CD4-positive, alpha-beta T cell treated with Interleukin-1 beta for 1 hour (primary cell): Measurements from ENCODE around the gene ATAD3C.
"Not testable (repeated sequence)": the region's sequence is repeated elsewhere in the genome, so short reads cannot be mapped to it uniquely, and the experiment has no call there.

Experiments
- DNase-seq, 2 donors: peaks; one replicate each; pipeline ENCODE4 v3.0.0-alpha.2; 2020 to 2022

The ATAD3C gene

DNA sequence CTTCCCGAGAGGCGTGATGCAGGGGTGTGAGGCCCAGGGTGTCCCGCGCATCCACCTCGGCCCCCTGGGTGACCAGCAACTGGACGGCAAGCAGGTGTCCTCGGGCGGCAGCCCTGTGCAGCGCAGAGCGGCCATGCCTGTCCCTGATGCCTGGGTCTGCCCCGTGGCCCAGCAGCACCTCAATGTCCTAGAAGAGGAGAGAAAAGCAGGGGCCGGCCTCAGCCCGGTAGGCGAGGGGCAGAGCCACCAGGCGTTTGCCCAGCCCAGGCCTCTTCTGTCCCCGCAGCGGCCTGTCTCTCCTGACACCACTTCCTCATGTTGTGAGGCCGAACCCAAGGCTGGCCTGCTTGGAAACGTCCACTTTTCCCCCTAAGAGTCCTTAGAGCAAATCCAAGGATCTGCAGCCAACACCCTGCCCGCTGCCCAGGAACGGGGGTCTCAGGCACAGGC lies 30.1 kb upstream of the ATAD3C start:
- DNase-seq, result no peak

DNA sequence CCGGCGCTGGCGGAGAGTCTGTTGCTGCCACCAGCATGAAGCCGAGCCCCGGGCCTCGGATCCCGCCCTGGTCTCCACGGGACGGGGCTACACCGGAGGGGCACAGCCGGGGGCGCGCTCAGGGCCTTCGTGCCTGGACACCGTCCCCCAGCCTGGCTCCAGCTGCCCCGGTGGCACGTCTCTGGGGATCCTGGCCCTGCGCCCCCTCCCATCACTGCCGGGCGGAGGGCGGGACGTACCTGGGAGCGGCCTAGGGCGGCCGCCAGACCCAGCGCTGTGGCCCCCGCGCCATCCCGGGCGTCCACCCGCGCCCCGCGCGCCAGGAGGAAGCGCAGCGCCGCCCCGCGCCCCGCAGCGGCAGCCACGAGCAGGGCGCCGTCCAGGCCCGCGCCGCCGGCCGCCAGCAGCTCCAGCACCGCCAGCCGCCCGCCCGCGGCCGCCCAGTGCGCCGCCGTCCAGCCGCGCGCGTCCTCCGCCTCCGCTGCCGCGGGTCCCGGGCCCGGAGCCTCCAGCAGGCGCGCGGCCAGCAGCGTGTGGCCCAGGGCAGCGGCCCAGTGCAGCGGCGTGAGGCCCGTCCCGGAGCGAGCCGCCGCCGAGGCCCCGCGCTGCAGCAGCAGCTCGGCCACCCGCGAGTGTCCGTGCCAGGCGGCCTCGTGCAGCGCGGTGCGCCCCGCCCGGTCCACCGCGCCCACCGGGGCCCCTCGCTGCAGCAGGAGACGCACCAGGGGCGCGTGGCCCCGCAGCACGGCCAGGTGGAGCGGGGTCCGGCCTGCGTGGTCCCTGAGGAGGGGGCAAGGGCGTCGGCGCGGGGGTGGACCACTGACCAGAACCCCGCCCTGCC lies 29.5 kb upstream of the ATAD3C start:
- DNase-seq, result no peak

DNA sequence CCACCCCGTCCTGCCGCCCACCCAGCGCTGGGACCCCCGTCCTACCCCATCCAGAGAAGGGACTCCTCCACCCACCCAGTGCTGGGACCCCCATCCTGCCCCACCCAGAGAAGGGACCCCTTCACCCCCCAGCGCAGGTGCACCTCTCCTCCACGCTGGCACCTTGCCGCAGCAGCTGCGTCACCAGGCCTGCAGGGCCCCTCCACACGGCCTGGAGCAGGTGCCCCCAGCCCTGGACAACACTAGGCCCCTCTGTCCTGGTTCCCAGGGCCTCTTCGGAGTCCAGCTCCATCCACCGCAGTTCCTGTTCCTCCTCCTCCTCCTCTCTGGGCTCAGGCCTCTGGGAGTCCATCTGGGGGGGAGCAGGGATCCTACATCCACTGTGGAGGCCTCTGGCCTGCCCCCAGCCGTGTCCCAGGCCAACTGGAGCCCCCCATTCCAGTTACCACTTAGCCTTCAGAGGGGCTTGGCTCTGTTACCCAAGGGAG lies 28.8 kb upstream of the ATAD3C start:
- no peak for DNase-seq

DNA sequence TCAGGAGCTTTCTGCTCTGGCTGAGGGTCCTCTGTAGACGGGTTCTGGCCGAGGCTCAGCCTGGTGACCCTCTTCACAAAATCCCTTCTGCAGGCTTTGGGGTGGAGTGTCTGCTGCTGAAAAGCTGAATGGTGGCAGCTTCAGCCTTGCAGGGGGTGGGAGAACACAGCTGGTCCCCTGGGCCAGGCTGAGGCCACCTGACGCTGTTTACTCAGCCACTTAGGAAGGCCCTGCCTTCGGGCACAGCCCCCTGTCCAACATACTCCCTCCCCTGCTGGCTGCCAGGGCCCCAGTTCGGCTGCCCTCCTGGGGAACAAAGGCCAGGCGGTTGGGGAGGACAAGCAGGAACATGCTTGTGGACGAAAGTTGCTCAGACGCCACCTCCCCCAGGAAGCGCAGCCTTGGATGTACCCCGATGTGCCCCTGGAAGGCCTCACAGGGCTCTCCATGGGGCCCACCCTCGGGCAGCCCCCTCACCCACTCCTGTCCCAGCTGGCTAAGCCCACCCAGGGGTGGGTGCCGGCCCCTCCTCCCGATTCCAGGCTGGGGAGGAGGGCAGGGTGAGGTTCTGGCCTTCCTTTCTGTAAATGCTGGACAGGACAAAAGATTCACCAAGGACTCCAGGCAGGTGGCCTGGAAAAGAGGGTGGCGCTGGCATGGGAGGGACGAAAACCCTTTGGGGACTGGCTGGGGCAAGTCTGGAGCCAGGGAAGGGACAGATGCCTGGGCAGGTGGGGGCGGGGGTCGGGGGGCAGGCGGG lies 28.2 kb upstream of the ATAD3C start, which contains the start of gene ANKRD65:
TSS of gene ANKRD65 (minus strand) at position 130 of the 760 bp plus-strand sequence. CDS start 271 bp downstream, outside the sequence.
- DNase-seq, result no peak

DNA sequence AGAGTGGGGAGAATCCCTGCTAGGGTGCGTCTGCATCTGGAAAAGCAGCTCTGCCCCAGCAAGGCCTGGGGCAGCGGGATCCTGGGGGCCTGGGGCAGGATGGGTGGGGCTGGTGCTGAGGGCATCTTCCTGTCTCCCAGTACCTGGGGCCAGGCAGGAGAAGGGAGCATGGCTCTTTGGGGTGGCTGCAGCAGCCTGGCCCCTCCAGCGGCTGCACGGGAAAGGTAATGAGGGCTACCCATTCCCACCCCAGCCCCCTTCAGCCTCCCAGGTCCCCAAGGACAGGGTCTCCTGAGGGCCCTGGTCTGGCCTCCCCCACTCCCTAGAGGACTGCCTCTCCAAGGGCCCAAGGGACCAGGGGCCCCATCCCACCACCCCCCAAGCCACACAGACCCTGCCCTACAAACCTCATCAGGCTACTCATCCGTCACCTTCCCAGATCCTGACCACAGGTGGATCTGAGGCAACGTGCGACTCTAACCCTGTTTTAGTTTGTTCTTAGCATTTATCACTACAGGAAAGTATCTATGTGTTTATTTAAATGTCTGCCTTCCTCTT lies 27.5 kb upstream of the ATAD3C start:
- DNase-seq, result no peak

DNA sequence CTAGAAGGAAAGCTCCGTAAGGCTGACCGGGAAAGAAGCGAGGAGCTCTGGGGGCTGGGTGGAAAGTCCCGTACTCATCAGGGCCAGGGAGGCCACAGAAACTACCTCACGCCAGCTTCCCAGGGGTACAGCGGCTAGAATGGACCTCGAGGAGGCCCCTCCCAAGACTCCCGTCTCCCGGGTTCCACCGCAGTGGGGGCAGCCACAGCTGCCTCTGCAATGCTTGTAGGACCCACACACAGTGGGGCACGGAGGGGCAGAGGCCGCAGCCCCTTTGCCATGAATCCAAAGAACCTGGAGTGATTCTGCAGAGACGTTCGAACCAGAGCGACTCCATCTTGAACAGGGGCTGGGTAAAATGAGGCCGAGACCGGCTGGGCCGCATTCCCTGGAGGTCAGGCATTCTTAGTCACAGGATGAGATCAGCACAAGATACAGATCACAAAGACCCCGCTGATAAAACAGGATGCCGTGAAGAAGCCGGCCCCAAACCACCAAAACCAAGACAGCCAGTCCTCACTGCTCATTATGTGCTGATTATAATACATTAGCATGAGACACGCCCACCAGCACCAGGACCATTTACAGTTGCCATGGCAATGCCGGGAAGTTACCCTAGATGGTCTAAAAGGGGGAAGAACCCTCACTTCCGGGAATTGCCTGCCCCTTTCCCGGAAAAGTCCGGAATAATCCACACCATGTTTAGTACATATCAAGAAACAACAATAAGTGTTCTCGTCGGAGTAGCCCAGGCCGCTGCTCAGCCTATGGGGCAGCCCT lies 26.8 kb upstream of the ATAD3C start:
- no peak for DNase-seq

DNA sequence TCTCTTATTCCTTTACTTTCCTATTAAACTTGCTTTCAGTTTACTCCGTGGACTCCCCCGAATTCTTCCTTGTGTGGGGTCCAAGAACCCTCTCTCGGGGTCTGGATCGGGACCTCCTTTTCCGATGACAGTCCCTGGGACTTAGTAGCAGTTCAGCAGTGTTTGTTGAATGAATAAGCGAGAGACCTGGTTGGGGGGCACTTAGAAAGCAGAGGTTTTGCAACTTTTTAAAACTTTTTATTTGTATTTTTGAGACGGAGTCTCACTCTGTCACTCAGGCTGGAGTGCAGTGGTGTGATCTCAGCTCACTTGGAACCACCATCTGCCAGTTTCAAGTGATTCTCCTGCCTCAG lies 26.3 kb upstream of the ATAD3C start:
- no peak for DNase-seq

DNA sequence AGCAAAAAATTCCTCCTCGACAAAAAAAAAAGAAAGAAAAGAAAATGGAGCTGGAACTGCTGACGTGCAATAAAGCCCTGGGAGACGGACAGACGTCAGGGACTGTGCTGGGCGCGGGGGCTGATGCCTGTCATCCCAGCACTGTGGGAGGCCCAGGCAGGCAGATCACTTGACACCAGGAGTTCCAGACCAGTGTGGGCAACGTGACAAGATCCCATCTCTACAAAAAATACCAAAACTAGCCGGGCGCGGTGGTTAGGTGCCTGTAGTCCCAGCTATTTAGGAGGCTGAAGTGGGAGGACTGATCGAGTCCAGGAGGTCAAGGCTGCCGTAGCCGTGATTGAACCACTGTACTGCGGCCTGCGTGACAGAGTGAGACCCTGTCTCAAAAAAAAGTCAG lies 24.8 kb upstream of the ATAD3C start:
- no peak for DNase-seq

DNA sequence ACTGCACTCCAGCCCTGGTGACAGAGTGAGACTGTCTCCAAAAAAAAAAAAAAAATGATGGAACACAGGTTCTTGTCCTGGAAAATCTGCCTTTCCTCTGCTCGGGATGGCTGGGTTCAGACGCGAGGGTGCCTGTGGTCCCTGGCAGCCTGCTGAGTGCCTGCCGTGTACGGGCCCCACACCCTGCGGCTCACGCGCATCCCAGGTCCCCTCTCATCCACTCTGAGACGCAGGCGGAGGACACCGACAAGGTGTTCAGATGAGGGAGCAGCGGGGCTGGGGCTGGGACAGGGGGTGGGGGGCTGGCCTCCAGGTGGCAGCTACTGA lies 24.1 kb upstream of the ATAD3C start:
- no peak for DNase-seq

DNA sequence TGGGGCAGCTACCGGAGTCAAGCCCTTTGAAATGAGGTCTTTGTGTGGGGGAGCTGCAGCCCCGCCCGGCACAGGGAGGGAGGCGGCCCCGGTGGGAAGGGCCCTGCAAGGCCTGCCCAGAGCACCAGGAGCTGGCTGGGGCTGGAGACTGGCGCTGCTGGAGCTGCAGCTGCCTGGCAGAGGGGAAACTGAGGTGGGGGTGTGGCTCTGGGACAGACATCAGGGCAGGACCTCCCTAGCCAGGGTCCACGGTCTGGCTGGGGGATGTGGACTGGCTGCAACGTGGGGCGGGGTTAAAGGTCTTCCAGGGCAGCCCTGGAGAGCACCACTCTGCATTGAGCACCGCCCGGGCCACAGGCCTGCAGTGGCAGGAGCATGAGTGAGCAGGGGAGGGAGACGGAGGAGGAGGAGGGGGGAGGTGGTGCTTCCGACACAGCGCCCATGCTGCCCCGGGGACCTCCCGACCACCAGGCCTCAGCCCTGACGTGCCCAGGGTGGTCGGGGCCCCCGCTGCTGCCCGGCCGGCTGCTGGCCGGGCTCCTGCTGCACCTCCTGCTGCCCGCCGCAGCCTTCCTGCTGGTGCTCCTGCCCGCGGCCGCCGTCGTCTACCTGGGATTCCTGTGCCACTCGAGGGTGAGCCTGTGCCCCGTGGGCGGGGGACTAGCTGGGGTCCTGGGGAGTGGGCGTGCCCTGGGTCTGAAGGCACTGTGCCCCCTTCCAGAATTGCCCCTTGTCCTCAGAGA lies 23.6 kb upstream of the ATAD3C start:
- DNase-seq, result no peak

DNA sequence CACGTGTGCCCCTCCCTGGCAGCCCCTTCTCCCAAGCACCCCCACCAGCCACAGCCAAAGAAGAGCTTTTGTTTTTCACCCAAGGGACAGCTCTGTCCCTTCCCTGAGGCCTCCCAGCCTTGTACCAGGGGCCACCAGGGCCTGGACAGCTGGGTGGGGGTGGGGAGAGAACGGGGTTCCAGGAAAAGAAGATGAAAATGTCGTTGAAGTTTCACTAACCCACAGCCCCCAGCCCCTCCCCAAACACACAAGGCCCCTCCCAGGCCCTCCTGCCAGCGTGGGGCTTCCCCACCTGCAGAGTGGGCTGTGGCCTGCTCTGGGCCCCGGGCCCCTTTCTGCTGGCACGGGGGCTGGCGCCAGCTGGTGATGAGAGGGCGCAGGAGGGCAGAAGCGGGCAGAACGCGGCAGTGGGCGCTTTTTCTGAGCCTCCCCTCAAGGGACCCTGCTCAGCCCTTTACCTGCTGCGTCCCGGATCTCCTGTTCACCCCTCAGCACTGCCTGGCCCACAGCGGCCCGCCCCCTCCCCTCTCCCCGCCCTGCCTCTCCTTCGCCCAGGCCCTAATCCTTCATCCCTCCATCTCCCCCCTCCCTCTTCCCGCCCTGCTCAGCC lies 22.9 kb upstream of the ATAD3C start:
- no peak for DNase-seq

DNA sequence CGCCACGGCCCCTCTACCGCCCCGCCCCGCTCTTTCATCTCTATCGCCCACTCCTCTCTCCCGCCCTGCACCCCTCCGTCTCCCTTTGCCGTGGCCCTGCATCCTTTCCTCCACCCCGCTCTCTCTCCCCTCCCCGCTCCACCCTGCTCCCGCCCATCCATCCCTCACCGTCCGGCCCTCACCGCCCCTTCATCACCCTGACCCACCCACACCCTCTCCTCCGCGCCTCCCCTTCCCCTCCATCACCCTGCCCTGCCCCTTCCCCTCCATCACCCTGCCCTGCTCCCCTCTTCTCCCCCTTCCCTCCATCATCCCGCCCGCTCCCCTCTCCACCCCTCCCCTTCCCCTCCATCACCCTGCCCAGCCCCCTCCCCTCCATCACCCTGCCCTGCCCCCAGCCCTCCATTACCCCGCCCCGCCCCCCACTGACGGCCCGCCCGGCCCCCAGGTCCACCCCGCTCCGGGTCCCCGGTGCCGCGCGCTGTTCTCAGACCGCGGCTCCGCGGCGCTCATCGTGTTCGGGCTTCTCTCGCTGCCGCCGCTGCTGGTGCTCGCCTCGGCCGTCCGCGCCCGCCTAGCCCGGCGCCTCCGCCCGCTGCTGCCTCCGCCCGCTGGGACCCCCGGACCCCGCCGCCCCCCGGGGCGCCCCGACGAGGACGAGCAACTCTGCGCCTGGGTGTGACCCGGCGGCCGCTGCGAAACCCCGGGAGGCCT lies 22.2 kb upstream of the ATAD3C start:
- DNase-seq, result no peak

DNA sequence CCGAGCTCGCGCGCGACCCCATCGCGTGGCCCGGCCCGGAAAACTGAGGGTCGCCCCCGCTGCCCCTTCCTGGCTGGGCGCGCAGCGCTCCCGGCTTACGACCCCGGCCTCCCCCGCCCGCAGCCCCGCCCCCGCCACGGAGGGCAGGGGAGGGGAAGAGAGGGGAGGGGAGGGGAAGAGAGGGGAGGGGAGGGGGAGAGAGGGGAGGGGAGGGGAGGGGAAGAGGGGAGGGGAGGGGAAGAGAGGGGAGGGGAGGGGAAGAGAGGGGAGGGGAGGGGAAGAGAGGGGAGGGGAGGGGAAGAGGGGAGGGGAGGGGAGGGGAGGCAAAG lies 21.7 kb upstream of the ATAD3C start:
- no peak for DNase-seq

DNA sequence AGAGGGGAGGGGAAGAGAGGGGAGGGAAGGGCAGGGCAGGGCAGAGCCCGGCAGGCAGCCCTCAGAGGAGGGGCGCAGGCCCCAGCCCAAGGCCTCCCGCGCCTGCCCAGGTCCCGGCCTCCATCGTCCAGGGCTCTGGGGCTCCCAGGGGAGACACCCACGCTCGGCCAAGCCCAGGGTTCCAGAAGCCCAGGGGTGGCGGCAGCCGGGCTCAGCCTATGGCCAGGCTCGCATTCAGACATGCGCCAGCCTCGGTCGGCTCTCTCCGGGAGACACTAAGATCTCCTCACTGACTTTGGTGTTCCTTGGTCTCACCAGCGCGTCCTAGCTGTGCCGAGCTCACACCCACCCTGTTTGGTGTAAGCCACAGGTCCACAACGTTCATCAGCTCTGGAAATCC lies 21.3 kb upstream of the ATAD3C start:
- DNase-seq, result no peak

DNA sequence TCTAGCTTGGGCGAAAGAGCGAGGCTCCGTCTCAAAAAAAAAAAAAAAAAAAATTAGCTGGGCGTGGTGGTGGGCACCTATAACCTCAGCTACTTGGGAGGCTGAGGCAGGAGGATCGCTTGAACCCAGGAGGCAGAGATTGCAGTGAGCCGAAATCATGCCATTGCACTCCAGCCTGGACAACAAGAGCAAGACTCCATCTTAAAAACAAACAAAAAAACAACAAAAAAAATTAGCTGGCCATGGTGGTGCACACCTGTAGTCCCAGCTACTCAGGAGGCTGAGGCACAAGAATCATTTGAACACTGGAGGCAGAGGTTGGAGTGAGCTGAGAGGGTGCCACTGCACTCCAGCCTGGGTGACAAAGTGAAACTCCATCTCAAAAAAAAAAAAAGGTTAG lies 20.5 kb upstream of the ATAD3C start:
- DNase-seq, result not testable (repeated sequence)

DNA sequence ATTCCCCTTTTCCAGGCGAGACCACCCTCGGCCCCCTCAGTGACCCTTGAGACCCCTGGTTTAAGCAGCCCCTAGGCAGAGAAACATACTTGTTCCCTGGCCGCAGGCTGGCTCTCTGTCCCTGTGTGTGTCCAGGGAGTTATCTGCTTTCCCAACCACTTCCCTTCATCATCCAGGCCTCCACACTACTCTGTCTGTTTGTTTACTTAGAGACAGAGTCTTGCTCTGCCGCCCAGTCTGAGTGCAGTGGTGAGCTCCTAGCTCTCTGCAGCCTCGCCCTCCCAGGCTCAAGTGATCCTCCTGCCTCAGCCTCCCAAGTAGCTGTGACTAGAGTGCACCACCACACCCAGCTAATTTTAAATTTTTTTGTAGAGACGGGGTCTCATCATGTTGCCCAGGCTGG lies 19.8 kb upstream of the ATAD3C start:
- no peak for DNase-seq

DNA sequence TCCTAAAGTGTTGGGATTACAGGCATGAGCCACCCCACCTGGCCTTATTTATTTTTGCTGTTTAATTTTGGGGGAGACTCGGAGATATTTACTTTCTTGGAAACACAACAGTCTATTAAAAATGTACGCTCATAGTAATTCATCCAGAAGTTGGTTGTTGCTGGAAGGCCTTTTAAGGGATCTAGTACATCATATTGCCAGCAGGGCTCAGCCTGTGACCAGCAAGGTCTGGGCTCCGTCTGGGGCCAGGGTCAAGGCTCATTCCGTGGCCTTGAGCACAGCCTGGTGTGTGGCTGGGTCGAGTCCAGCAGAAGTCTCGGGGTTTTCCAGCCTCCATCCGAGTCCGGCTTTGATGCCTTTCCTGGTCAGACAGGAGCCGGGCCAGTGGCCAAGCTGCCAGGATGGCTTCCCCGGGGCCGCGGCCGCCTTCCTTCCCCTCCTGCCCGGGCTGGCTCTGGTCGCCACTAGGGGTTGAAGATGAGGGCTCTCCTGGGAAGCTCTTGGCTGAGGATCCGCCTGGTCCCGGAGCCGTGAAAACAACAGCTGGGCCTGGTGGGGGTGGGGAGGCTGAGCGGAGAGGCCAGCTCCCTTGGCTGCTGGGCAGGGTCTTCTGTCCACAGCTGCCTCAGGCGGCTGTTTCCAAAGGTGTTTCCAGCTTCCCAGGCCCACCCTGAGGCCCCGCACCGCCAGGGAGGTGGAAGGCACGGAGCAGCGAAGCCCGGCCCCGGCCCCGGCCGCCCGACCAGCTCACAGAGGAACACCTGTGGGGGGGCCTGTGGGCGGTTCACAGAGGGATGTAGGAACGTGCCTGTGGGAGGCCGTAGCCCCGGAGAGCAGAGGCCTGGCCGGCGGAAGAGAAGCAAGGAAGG lies 19.1 kb upstream of the ATAD3C start:
- no peak for DNase-seq

DNA sequence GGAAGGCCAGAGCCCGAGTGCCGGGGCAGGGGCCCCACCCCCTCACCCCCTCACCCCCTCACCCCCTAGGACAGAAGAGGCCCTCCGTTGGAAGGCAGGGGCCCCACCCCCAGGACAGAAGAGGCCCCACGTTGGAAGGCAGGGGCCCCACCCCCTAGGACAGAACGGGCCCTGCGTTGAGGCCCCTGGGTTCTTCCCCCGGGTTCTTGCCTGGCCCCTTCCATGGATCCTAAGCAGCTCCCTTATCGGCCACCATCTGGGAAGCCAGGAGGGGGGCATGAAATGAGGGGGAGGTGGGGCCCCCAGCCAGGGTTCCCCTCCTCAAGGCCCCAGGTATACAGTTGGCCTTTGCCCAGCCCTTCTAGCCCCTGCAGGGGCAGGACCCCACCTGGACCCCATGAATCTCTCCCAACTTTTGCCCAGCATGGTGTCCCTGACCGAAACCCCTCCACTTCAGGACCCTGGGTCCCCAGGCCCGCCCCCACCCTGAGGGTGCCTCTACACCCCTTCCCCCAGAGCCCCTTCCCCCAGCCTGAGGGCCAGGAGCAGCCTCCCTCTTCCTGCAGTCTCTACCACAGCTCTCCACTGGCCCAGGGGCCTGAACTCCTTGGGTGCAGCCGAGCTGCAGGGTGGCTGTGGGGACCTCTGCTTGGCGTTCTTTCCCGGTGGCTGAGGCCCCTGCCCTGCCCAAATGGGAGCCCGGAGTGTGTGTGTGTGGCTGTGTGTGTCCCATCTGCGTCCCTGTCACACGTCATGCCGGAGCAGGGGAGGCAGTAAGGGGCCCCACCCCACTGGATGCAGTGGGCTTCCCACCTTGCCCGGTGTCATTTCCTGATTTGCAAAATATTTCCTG lies 18.3 kb upstream of the ATAD3C start:
- no peak for DNase-seq

DNA sequence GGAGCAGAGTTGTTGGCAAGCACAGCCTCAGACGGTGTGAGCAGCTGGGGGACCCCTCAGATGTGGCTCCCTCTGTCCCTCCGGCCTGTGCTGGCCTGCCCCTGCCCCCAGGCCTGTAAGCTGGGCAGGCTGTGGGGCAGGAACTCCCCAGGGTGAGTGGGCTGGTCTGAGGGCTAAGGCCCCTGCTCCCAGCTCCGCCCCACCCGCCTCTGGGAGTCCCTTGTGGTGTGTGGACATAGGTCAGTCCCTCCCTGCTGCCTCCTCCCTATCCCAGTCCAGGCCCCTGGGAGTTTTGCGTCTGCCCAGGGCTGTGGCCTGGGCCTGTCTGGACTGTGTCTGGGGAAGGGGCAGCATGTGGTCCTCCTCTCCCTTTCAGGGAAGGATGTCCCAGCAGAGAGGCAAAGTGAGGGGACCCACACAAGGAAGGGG lies 17.6 kb upstream of the ATAD3C start:
- no peak for DNase-seq
